Neural progenitor cell (in vitro differentiated cells): ENCODE measurements around the gene ANKRD62.

ENCODE experiments used
- EZH2 ChIP-seq: fragments of 200-600 bp; sonication (generic); IDR thresholded peaks from 2 replicates; pipeline ENCODE4 v1.6.1; 2017; ENCODE audit warnings: antibody characterized with exemption, mild to moderate bottlenecking, moderate library complexity
- EZH2phosphoT487 ChIP-seq: fragments of 200-600 bp; sonication (generic); IDR thresholded peaks from 2 replicates; pipeline ENCODE4 v1.6.1; 2017; ENCODE audit warnings: antibody characterized with exemption
- TF ChIP-seq, protein P1 (sequence below): fragments of 200-600 bp; sonication (generic); IDR thresholded peaks from 2 replicates; pipeline ENCODE4 v1.5.1; 2017; ENCODE audit warnings: antibody characterized with exemption, mild to moderate bottlenecking

DNA sequence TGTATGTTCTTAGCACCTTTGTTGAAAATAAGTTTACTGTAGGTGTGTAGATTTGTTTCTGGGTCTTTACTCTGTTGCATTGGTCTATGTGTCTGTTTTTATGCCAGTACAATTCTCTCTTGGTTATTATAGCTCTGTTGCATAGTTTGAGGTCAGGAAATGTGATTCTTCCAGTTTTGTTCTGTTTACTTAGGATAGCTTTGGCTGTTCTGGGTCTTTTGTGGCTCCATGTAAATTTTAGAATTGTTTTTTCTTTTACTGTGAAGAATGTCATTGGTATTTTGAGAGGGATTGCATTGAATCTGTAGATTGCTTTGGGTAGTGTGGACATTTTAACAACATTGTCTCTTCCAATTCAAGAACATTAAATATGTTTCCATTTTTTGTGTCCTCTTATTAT is 69.1 kb downstream of the ANKRD62 start:
- TF ChIP-seq EZH2 (no peak), EZH2phosphoT487 (no peak)
- TF ChIP-seq, protein P1, sequence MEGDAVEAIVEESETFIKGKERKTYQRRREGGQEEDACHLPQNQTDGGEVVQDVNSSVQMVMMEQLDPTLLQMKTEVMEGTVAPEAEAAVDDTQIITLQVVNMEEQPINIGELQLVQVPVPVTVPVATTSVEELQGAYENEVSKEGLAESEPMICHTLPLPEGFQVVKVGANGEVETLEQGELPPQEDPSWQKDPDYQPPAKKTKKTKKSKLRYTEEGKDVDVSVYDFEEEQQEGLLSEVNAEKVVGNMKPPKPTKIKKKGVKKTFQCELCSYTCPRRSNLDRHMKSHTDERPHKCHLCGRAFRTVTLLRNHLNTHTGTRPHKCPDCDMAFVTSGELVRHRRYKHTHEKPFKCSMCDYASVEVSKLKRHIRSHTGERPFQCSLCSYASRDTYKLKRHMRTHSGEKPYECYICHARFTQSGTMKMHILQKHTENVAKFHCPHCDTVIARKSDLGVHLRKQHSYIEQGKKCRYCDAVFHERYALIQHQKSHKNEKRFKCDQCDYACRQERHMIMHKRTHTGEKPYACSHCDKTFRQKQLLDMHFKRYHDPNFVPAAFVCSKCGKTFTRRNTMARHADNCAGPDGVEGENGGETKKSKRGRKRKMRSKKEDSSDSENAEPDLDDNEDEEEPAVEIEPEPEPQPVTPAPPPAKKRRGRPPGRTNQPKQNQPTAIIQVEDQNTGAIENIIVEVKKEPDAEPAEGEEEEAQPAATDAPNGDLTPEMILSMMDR, result no peak
